GM19467 (cell line): ENCODE measurements around the gene SATB2.

ENCODE experiments used
- ATAC-seq: cut with Tn5 transposase; IDR thresholded peaks from one replicate; pipeline ENCODE4 v1.9.1; 2021; ENCODE audit warnings: mild to moderate bottlenecking, moderate library complexity; ENCODE audit not compliant: unreplicated experiment

The SATB2 gene

DNA sequence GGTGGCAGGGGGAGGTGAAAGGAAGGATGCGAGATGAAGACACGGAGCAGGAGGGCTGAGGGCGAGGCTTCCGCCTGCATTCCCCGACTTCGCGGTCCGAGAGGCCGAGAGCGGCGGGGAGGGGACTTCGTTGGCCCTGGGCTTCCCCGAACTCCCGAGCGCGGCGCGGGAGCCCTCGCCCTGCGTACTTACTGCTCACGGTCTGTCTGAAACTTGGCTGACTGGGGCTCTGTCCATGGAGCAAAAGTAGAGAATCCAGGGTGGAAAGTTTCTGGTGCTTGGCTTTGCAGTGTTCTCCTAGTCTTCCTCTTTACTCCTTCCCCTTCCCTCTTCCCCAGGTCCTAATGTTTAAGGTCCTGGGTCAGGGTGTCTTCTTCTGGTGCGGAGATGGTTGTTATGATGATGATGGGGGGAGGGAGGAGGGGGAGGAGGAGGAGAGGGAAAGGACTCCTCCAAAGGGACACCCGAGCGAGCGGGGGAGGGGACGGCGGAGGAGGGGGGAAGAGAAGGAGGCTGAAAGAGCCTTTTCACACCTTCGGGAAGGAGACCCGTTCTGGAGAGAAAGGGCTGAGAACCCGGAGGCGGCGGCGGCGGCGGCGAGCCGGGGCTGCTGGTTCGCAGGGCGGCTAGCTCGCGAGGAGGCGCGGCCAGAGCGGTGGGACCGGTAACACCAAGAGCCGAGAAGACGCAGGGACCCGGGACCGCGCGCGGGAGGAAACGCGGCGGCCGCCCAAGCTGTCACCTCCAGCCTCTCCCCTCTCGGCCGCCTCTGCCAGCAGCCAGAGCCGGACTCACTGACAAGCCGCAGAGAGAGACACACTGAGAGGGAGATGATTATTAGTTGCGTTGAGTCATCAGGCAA is at the start of gene SATB2:
Gene SATB2 (minus strand): TSS at position 793 of the 862 bp plus-strand sequence. CDS start 1,902 bp downstream, outside the sequence.
- ATAC-seq = no peak

DNA sequence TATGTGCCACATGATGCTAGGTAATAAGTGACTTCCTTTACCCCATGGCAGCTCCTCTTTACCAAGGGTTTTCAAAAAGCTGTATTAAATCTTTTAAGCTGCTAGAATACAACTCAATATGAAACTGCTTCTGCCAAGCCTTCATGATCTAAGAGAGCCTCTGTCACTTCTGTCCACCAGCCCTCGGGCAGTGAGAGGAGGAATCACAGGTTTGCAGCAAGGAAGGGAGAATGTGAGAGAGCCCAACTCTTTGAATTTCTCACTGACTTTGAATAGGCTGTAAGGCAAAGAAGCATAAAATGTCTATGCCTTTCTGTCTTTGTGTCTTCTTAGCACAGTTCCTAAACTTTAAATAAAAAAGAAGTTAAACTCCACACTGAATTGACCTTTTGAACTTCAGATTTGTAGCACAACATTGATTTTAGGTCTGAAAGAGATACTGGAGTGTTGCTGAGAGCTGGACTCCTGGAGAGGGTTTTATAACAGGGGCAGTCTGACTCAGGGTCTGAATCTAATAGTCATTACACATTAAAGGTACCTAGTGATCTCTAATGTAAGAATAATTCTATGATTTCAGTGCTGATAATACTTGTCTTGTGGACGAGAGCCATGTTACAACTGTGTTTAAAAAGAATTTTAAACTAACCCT is 48.1 kb upstream of the SATB2 start:
- no peak for ATAC-seq

DNA sequence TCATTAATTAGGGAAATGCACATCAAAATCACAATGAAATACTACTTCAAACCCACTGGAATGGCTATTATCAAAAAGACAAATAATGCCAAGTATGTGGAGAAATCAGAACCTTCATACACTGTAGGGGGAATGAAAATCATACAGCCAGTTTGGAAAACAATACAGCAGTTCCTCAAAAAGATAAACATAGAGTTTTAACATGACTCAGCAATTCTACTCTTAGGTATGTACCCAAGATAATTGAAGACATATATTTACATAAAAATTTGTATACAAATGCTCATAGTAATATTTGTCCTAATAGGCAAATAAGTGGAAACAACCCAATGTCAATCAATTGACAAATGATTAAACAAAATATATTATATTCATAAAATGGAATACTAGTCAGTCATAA is 45.4 kb upstream of the SATB2 start:
- no peak for ATAC-seq

GRCh38 chr2:199499005-199499404 is 41.3 kb upstream of the SATB2 start:
- no peak for ATAC-seq

DNA sequence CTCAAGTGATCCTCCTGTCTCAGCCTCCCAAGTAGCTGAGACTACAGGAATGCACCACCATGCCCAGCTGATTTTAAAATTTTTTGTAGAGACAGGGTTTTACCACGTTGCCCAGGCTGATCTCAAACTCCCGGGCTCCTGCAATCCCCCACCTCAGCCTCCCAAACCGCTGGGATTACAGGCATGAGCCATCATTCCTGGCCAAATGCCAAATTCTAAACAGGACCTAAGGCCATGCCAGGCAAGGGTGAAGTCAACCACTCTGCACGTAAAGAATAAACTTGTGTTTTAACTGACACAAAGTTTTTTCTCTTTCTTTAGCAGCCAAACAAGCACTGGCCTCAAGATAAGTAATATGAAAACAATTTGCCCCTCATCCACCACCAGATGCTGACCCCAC is 37.4 kb upstream of the SATB2 start:
- ATAC-seq = no peak

DNA sequence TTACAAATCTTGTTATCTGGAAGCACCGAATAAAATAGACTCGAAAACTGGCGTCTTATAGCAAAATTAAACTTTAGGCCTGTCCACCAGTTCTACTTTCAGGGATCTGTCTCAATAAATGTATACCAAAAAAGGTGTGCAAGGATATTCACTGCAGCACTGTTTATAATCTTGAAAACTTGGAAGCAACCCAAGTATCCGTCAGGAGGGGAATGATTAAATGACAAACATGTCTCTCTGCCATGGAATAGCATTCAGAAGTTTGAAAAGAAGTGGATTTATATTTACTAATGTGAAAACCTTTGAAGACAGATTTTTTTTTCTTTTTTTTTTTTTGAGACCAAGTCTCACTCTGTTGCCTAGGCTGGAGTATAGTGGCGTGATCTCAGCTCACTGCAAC is 32.3 kb upstream of the SATB2 start:
- ATAC-seq = no peak

GRCh38 chr2:199488772-199489400 is 31.1 kb upstream of the SATB2 start:
- ATAC-seq = peak; percentile 72

DNA sequence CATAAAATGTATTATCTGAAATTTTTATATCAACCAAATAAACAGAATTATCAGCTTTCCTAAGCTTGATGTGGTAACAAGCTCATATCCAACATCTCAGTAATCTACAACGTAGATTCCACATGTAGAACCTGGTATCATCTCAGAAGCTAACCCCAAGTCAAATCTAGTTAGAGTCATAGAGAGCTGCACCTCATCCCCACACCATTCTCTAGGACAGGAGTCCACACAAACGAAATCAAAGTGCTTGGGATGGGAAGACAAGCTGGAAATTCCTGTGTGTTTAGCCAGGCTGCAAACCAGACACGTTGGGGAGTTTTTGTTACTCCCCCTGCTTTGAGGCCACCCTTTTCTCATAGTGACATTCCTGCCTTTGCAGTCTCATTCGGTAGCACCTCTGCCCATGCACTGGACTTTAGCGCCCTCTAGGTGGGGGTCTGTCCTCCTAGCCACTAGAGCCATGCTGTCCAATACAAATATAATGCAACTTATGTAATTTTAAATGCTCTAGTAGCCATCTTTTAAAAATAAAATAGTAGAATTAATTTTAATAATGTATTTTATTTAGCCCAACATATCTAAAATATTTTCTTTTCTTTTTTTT is 28.1 kb upstream of the SATB2 start:
- ATAC-seq = no peak

DNA sequence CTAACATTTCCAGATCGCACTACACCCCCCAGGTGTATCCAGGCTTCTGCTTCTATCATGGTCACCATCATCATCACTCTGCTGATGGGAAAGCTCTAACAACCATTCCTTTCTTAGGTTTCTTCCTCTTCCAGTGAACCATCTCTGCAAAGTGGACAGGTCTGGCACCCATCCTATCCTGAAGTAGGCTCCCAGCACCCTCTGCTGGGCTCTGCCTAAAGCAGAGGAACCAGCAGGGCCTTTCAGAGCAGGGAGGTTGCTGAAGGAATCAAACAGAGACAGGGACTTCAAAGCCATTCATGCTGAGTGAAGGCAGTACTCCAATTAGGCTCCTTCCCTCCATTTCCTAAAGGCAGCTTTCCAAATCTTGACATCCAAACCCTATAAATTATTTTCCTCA is 27.2 kb upstream of the SATB2 start:
- ATAC-seq = no peak

- ATAC-seq = no peak
These were observed 23.2 kb upstream of the SATB2 start for GRCh38 chr2:199480966-199481365.

DNA sequence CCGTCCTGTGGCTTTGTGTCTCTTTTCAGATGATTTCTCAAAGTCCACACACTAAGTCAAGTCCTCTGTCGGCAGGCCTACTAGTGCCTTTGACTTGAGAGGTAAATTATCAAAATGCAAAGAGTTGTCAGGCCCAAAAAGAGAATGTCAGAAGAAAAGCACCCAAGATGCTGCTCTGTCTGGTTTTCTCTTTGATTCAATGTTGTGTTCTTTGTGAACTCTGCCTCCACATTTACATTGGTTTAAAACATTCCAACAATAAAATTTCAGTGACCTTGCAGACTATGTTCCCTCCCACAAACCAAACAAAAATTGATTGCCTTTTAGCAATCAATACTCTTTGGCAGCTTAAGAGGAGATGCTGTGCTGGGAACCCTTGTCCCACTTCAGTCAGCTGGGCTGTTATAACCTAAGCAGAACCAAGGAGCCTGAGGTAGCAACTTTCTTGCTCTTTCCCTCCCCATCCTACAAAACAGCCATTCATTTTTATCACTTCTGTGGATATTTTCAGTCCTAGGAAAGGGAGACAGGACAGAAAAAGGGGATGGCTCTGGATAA is 19.6 kb upstream of the SATB2 start:
- ATAC-seq = no peak

GRCh38 chr2:199471443-199472057 is 13.8 kb upstream of the SATB2 start:
- peak; percentile 86 for ATAC-seq

GRCh38 chr2:199470672-199471442 is 13.1 kb upstream of the SATB2 start:
- ATAC-seq = no peak

DNA sequence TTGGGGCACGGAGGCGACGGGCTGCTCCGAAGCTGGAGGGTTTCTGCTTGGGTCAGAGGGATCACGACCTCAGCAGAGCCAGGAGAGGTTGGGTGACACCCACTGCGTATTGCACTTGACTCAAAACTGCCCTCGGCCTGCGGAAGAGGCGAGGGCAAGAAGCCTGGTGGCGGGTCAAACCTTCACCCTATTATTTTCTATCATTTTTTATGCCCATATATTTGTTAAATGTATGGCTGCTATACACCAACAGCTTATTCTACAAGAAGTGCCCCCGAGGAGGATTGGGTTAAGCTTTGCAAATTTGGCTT is 12.6 kb upstream of the SATB2 start:
- no peak for ATAC-seq

GRCh38 chr2:199469514-199470360 is 12.0 kb upstream of the SATB2 start:
- ATAC-seq = no peak

GRCh38 chr2:199468561-199469513 is 11.1 kb upstream of the SATB2 start:
- ATAC-seq = no peak

GRCh38 chr2:199467066-199467822 is 9.5 kb upstream of the SATB2 start:
- no peak for ATAC-seq
